Neural cell (in vitro differentiated cells): ENCODE data around the gene SLC27A5. TPM values are rescaled to one million over a fixed set of nuclear protein-coding genes. Genes with fewer than 3 reads are reported as not detected.

Experiments used
- H2AFZ ChIP-seq: fragments of 200-600, 300-800 bp; sonication (generic), shearing (Covaris generic); 2 replicates; pipeline ENCODE4 v1.6.0; 2014; ENCODE audit warnings: low read depth, mild to moderate bottlenecking, antibody characterized with exemption, low read length, moderate library complexity
- H3F3A ChIP-seq: fragments of 200-600 bp; shearing (Covaris generic); 2 replicates; pipeline ENCODE4 v1.6.1; 2016; ENCODE audit warnings: mild to moderate bottlenecking, moderate library complexity, mixed read lengths, antibody characterized with exemption, low read length; ENCODE audit not compliant: insufficient read depth, poor library complexity, severe bottlenecking
- H3K27ac ChIP-seq: fragments of 200-600, 300-800 bp; sonication (generic), shearing (Covaris generic); 2 replicates; pipeline ENCODE4 v1.5.1; 2014; ENCODE audit warnings: mild to moderate bottlenecking, low read length, moderate library complexity
- H3K27me3 ChIP-seq: fragments of 300-800, 200-600 bp; sonication (generic), shearing (Covaris generic); 2 replicates; pipeline ENCODE4 v1.6.0; 2014; ENCODE audit warnings: mild to moderate bottlenecking, low read depth, low read length, moderate library complexity; ENCODE audit not compliant: insufficient read depth
- H3K36me3 ChIP-seq: fragments of 300-800, 200-600 bp; sonication (generic), shearing (Covaris generic); 2 replicates; pipeline ENCODE4 v1.5.1; 2014; ENCODE audit warnings: mild to moderate bottlenecking, antibody characterized with exemption, low read length, moderate library complexity; ENCODE audit not compliant: insufficient read depth
- H3K4me2 ChIP-seq: fragments of 300-800, 200-600 bp; sonication (generic), shearing (Covaris generic); 2 replicates; pipeline ENCODE4 v1.6.0; 2014; ENCODE audit warnings: mild to moderate bottlenecking, low read length
- H3K4me3 ChIP-seq: fragments of 300-800, 200-600 bp; sonication (generic), shearing (Covaris generic); 2 replicates; pipeline ENCODE4 v1.5.1; 2014; ENCODE audit warnings: mild to moderate bottlenecking, low read length, moderate library complexity
- H3K79me2 ChIP-seq: fragments of 200-600 bp; shearing (Covaris generic); replicated peaks from 2 replicates; pipeline ENCODE4 v1.6.0; 2014; ENCODE audit warnings: mild to moderate bottlenecking, low read length, moderate library complexity; ENCODE audit not compliant: insufficient read depth
- H3K9ac ChIP-seq: fragments of 300-800, 200-600 bp; sonication (generic), shearing (Covaris generic); 2 replicates; pipeline ENCODE4 v1.6.1; 2016; ENCODE audit warnings: mild to moderate bottlenecking, low read length, mixed read lengths
- H3K9me2 ChIP-seq: fragments of 200-600 bp; shearing (Covaris generic); 2 replicates; pipeline ENCODE4 v1.6.1; 2016; ENCODE audit warnings: mild to moderate bottlenecking, low read length, mixed read lengths; ENCODE audit not compliant: insufficient read depth
- H3K9me3 ChIP-seq: fragments of 200-600, 300-800 bp; sonication (generic), shearing (Covaris generic); 2 replicates; pipeline ENCODE4 v1.6.1; 2016; ENCODE audit warnings: mild to moderate bottlenecking, mixed run types, low read length, moderate library complexity, mixed read lengths
- H4K20me1 ChIP-seq: fragments of 200-600 bp; shearing (Covaris generic); 2 replicates; pipeline ENCODE4 v1.6.1; 2016; ENCODE audit warnings: mild to moderate bottlenecking, mixed run types; ENCODE audit not compliant: insufficient read depth
- EP300 ChIP-seq: fragments of 450-650 bp; conservative IDR thresholded peaks from 2 replicates; pipeline ENCODE4 v1.6.1; 2014; ENCODE audit warnings: antibody characterized with exemption, mild to moderate bottlenecking, moderate library complexity; ENCODE audit not compliant: poor library complexity, severe bottlenecking
- EZH2 ChIP-seq: fragments of 200-600, 300-800 bp; shearing (Covaris generic), sonication (generic); IDR thresholded peaks from 2 replicates; pipeline ENCODE4 v1.6.1; 2014; ENCODE audit warnings: antibody characterized with exemption, low read length, borderline replicate concordance, mild to moderate bottlenecking; ENCODE audit not compliant: insufficient read depth, poor library complexity, severe bottlenecking
- MXI1 ChIP-seq: fragments of 450-650 bp; conservative IDR thresholded peaks from 2 replicates; pipeline ENCODE4 v1.6.1; 2014; ENCODE audit warnings: antibody characterized with exemption, mild to moderate bottlenecking; ENCODE audit not compliant: poor library complexity, severe bottlenecking
- POLR2AphosphoS5 ChIP-seq: IDR thresholded peaks from 2 replicates; pipeline ENCODE4 v1.6.1; 2012
- RAD21 ChIP-seq: fragments of 450-650 bp; conservative IDR thresholded peaks from 2 replicates; pipeline ENCODE4 v1.6.1; 2014; ENCODE audit warnings: antibody characterized with exemption, mild to moderate bottlenecking, moderate library complexity
- REST ChIP-seq: IDR thresholded peaks from 2 replicates; pipeline ENCODE4 v1.6.1; 2012; ENCODE audit warnings: borderline replicate concordance
- SMC3 ChIP-seq: fragments of 450-650 bp; conservative IDR thresholded peaks from 2 replicates; pipeline ENCODE4 v1.6.1; 2014; ENCODE audit warnings: antibody characterized with exemption, mild to moderate bottlenecking, moderate library complexity; ENCODE audit not compliant: poor library complexity
- TAF1 ChIP-seq: IDR thresholded peaks from 2 replicates; pipeline ENCODE4 v1.6.1; 2012; ENCODE audit warnings: low read depth
- polyA plus RNA-seq: library from polyadenylated mRNA; depleted of rRNA; stranded (reverse); fragments of >200 nt; gene quantifications from 2 replicates; pipeline ENCODE4 v1.2.3, GENCODE V29; 2014
- TF ChIP-seq, protein P1 (sequence below): fragments of 450-650 bp; IDR thresholded peaks from 2 replicates; pipeline ENCODE4 v1.5.1; 2014; ENCODE audit warnings: antibody characterized with exemption, mild to moderate bottlenecking, moderate library complexity; ENCODE audit not compliant: poor library complexity, severe bottlenecking

SLC27A5 gene
- polyA plus RNA-seq, 1 donor from 2014 or later: 14.9 TPM

- H3K27ac ChIP-seq: peak within 1 kb of the TSS; percentile 95
- no peaks in the 10 kb centered on the region for H3K9me2 ChIP-seq
- H3K79me2 ChIP-seq: peaks cover 13% of the 10 kb centered on the region
- H3K27me3 ChIP-seq: no peaks in the 10 kb centered on the region
- peaks cover 7% of the 10 kb centered on the region for H3F3A ChIP-seq
- no peaks in the 10 kb centered on the region for H4K20me1 ChIP-seq
- H3K4me2 ChIP-seq: peak within 1 kb of the TSS; percentile 89
- no peaks in the 10 kb centered on the region for H3K36me3 ChIP-seq
- H3K9ac ChIP-seq: peak within 1 kb of the TSS; percentile 97
- TF ChIP-seq RAD21: peak; percentile 76
- TF ChIP-seq EP300: peak; percentile 76
- peak; percentile 59 for TF ChIP-seq SMC3
- peak; percentile 92 for TF ChIP-seq TAF1
- TF ChIP-seq MXI1: peak; percentile 81
- TF ChIP-seq POLR2AphosphoS5: peak; percentile 88
- no peak for TF ChIP-seq EZH2
- TF ChIP-seq REST: peak; percentile 89
- TF ChIP-seq, protein P1, sequence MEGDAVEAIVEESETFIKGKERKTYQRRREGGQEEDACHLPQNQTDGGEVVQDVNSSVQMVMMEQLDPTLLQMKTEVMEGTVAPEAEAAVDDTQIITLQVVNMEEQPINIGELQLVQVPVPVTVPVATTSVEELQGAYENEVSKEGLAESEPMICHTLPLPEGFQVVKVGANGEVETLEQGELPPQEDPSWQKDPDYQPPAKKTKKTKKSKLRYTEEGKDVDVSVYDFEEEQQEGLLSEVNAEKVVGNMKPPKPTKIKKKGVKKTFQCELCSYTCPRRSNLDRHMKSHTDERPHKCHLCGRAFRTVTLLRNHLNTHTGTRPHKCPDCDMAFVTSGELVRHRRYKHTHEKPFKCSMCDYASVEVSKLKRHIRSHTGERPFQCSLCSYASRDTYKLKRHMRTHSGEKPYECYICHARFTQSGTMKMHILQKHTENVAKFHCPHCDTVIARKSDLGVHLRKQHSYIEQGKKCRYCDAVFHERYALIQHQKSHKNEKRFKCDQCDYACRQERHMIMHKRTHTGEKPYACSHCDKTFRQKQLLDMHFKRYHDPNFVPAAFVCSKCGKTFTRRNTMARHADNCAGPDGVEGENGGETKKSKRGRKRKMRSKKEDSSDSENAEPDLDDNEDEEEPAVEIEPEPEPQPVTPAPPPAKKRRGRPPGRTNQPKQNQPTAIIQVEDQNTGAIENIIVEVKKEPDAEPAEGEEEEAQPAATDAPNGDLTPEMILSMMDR: peak; percentile 82
- peak within 1 kb of the TSS; percentile 92 for H3K4me3 ChIP-seq
- H3K9me3 ChIP-seq: no peaks in the 10 kb centered on the region
- peak within 1 kb of the TSS; percentile 66 for H2AFZ ChIP-seq
Observed at GRCh38 chr19:58519355-58520256, 7.8 kb upstream of the SLC27A5 start, which contains the start of gene ZBTB45. TSS of gene ZBTB45 (minus strand) at chr19:58519810. CDS start at chr19:58517673, 2,137 bp downstream.

GRCh38 chr19:58519087-58519354 lies 7.2 kb upstream of the SLC27A5 start:
- Histone ChIP-seq H3K9me2 (no peaks in the 10 kb centered on the region), H4K20me1 (no peaks in the 10 kb centered on the region), H3K79me2 (peaks cover 13% of the 10 kb centered on the region), H3K9me3 (no peaks in the 10 kb centered on the region), H3K36me3 (no peaks in the 10 kb centered on the region), H3K27ac (peak overlapping the region; percentile 95), H3K4me3 (peak overlapping the region; percentile 92), H3K4me2 (peak overlapping the region; percentile 89), H3K27me3 (no peaks in the 10 kb centered on the region), H3K9ac (peak overlapping the region; percentile 97), H3F3A (peaks cover 7% of the 10 kb centered on the region), H2AFZ (peak overlapping the region; percentile 66)
- TF ChIP-seq REST (no peak), SMC3 (peak; percentile 57)
